KMS-11 (cell line): ENCODE data around the gene SLC20A1.

Experiments used
- H2AFZ ChIP-seq: fragments of 200-600 bp; sonication (generic); 2 replicates; pipeline ENCODE4 v1.6.1; 2016; ENCODE audit warnings: antibody characterized with exemption, mixed run types, low read depth
- H3K27ac ChIP-seq: fragments of 200-600 bp; sonication (generic); 2 replicates; pipeline ENCODE4 v1.6.1; 2016; ENCODE audit warnings: mild to moderate bottlenecking, mixed run types
- H3K27me3 ChIP-seq: fragments of 200-600 bp; sonication (generic); 2 replicates; pipeline ENCODE4 v1.6.1; 2017; ENCODE audit warnings: mild to moderate bottlenecking, low read depth, mixed run types, moderate library complexity; ENCODE audit not compliant: insufficient read depth
- H3K36me3 ChIP-seq: fragments of 200-600 bp; sonication (generic); 2 replicates; pipeline ENCODE4 v1.6.1; 2017; ENCODE audit warnings: mild to moderate bottlenecking, mixed run types; ENCODE audit not compliant: insufficient read depth
- H3K4me1 ChIP-seq: fragments of 200-600 bp; sonication (generic); 2 replicates; pipeline ENCODE4 v1.6.1; 2016; ENCODE audit warnings: mild to moderate bottlenecking, low read depth, mixed run types; ENCODE audit not compliant: poor library complexity, severe bottlenecking
- H3K4me2 ChIP-seq: fragments of 200-600 bp; sonication (generic); 2 replicates; pipeline ENCODE4 v1.7.0; 2016; ENCODE audit warnings: mild to moderate bottlenecking, mixed run types
- H3K4me3 ChIP-seq: fragments of 200-600 bp; sonication (generic); IDR thresholded peaks from 2 replicates; pipeline ENCODE4 v1.6.1; 2017; ENCODE audit warnings: low read depth, low read length, mixed read lengths; ENCODE audit not compliant: insufficient read depth
- H3K79me2 ChIP-seq: fragments of 200-600 bp; sonication (generic); 2 replicates; pipeline ENCODE4 v1.6.1; 2016; ENCODE audit warnings: low read depth, mixed run types; ENCODE audit not compliant: insufficient read depth
- H3K9ac ChIP-seq: fragments of 200-600 bp; sonication (generic); 2 replicates; pipeline ENCODE4 v1.6.1; 2016; ENCODE audit warnings: mild to moderate bottlenecking, mixed run types
- H4K20me1 ChIP-seq: fragments of 200-600 bp; sonication (generic); 2 replicates; pipeline ENCODE4 v1.6.1; 2016; ENCODE audit warnings: mild to moderate bottlenecking, mixed run types; ENCODE audit not compliant: insufficient read depth
- CTCF ChIP-seq: fragments of 200-600 bp; sonication (generic); conservative IDR thresholded peaks from 2 replicates; pipeline ENCODE4 v1.6.1; 2017; ENCODE audit warnings: low read depth, mild to moderate bottlenecking, antibody characterized with exemption, low read length, moderate library complexity, mixed read lengths

SLC20A1 gene

GRCh38 chr2:112691881-112692281 is 46.1 kb downstream of the SLC20A1 start:
- no peak overlapping the region for H3K9ac ChIP-seq
- H3K27ac ChIP-seq = no peak overlapping the region
- no peaks in the 10 kb centered on the region for H3K27me3 ChIP-seq
- no peak for TF ChIP-seq CTCF
- H2AFZ ChIP-seq = no peak overlapping the region
- H3K36me3 ChIP-seq = no peaks in the 10 kb centered on the region
- peaks cover 12% of the 10 kb centered on the region for H3K4me1 ChIP-seq
- no peaks in the 10 kb centered on the region for H3K79me2 ChIP-seq
- H3K4me2 ChIP-seq = no peak overlapping the region
- H3K4me3 ChIP-seq = no peak overlapping the region
- H4K20me1 ChIP-seq = no peaks in the 10 kb centered on the region

- Histone ChIP-seq H3K4me2 (peak overlapping the region; percentile 17; the same call in 1 of the 2 replicates), H3K36me3 (no peaks in the 10 kb centered on the region), H3K4me1 (peaks cover 12% of the 10 kb centered on the region), H3K4me3 (no peak overlapping the region), H3K79me2 (no peaks in the 10 kb centered on the region), H3K27ac (no peak overlapping the region), H3K9ac (no peak overlapping the region), H2AFZ (peak overlapping the region; percentile 30; the same call in 1 of the 2 replicates), H3K27me3 (no peaks in the 10 kb centered on the region), H4K20me1 (no peaks in the 10 kb centered on the region)
- TF ChIP-seq CTCF = no peak
Measured at GRCh38 chr2:112692495-112692911, 46.8 kb downstream of the SLC20A1 start.

GRCh38 chr2:112692918-112693317 is 47.2 kb downstream of the SLC20A1 start:
- Histone ChIP-seq H3K27ac (no peak overlapping the region), H3K4me2 (peak overlapping the region; percentile 17; the same call in 1 of the 2 replicates), H2AFZ (peak overlapping the region; percentile 30; the same call in 1 of the 2 replicates)

GRCh38 chr2:112693596-112693995 is 47.9 kb downstream of the SLC20A1 start:
- no peaks in the 10 kb centered on the region for H3K27me3 ChIP-seq
- H3K9ac ChIP-seq = no peak overlapping the region
- H3K36me3 ChIP-seq = no peaks in the 10 kb centered on the region
- TF ChIP-seq CTCF = no peak
- H3K4me1 ChIP-seq = peaks cover 12% of the 10 kb centered on the region
- no peak overlapping the region for H3K27ac ChIP-seq
- no peak overlapping the region for H3K4me2 ChIP-seq
- H2AFZ ChIP-seq = no peak overlapping the region
- H3K4me3 ChIP-seq = no peak overlapping the region
- no peaks in the 10 kb centered on the region for H4K20me1 ChIP-seq
- no peaks in the 10 kb centered on the region for H3K79me2 ChIP-seq

More at GRCh38 chr2:112692918-112693317, 47.2 kb downstream of the SLC20A1 start:
- H3K27me3 ChIP-seq = no peaks in the 10 kb centered on the region
- H3K36me3 ChIP-seq = no peaks in the 10 kb centered on the region
- H3K79me2 ChIP-seq = no peaks in the 10 kb centered on the region
- no peaks in the 10 kb centered on the region for H4K20me1 ChIP-seq
- no peak overlapping the region for H3K4me3 ChIP-seq
- H3K9ac ChIP-seq = no peak overlapping the region
- no peak for TF ChIP-seq CTCF
- H3K4me1 ChIP-seq = peaks cover 12% of the 10 kb centered on the region

- no peak for TF ChIP-seq CTCF
- no peaks in the 10 kb centered on the region for H3K27me3 ChIP-seq
- no peak overlapping the region for H3K4me2 ChIP-seq
- no peaks in the 10 kb centered on the region for H3K79me2 ChIP-seq
- H3K9ac ChIP-seq = no peak overlapping the region
- no peak overlapping the region for H2AFZ ChIP-seq
- no peak overlapping the region for H3K4me3 ChIP-seq
- H3K4me1 ChIP-seq = peaks cover 12% of the 10 kb centered on the region
- no peak overlapping the region for H3K27ac ChIP-seq
- no peaks in the 10 kb centered on the region for H3K36me3 ChIP-seq
- H4K20me1 ChIP-seq = no peaks in the 10 kb centered on the region
Measured at GRCh38 chr2:112694182-112694581, 48.4 kb downstream of the SLC20A1 start.
